ENCODE data around the gene DHRS11.

DHRS11 gene

DNA sequence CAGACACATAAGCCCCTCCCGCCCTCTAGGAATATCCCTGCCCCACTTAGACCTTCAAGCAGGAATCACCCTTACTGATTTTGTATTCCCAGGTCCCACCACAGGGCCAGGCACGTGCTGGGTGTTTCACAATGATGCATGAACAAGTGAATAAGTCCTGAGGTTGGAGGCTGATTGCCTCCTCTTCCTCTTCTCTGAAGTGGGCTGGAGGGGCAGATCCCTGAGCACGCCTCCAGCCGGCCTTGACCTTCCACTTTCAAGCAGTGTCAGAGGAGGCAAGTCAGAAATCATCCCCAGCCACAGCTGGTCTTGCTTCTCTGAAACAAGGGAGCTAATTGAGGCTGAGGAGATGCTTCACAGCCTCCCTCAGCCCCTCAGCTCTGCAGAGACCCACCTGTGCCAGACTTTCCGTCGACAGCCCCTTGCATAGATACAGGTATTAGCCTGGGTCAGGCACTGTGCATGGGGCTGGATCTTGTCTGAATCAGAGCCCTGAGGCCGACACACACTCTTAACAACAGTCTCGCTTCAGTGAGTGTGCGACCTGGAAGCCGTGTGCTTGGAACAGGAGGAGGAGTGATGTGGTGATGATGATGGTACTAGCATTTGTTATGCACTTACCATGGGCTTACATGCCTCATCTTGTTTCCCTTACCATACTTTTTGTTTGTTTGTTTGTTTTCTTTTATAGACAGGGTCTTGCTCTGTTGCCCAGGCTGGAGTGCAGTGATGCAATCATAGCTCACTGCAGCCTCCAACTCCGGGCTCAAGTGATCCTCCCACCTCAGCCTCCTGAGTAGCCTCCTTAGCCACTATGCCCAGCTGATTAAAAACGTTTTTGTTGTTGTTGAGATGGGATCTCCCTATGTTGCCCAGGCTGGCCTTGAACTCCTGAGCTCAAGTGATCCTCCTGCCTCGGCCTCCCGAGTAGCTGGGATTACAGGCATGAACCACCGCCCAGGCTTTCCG, 24.7 kb downstream of the DHRS11 start:
- DNase-seq = no peak

DNA sequence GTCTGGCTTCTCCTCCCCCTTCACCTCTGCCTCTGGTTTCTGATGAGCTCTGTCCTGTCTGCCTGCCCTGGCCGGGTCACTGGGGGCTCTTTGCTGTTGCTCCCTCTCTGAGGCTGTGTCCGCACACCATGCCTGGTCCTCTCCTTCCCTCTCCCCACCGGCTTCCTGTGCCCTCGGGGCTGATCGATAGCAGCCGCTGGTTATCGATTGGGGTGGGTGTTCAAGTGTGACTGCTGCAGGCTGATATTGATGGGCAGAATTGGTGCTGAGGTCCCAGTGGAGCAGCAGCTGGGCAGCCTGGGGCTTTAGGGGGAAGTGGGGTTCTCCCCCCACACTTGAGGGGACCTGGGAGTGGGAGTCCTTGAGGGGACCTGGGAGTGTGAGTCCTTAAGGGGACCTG, 26.1 kb downstream of the DHRS11 start:
- no peak for DNase-seq

DNA sequence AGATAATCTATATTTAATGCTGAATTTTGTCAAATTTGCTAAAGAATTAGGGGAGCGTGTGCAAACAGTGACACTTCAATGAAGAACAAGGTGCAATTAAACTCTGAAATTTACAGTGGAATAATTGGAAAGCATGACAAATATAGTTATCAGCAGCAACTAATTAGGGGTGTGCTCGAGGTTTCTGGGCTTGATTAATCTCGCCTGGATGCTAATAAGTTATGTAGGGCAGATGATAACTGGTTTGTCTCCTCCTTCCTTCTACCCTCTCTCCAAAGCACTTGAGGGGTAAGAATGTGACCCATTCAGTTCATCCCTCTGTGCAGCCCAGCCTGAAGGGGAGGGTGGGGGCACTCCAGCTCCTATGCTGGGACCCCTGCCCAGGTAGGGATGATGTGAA, 31.6 kb downstream of the DHRS11 start:
- no peak for DNase-seq

DNA sequence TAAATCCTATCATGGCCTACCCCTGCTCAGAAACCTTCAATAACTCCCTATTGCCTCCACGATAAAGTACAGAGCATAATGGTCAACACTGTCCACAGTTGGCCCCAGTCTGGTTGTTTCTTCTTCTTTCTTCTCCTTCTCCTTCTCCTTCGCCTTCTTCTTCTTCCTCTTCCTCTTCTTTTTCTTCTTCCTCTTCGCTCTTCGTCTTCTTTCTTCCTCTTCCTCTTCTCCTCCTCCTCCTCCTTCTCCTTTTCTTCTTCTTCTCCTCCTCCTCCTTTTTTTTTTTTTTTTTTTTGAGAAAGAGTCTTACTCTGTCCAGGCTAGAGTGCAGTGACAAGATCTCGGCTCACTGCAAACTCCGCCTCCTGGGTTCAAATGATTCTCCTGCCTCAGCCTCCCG, 33.5 kb downstream of the DHRS11 start:
- no peak for DNase-seq

DNA sequence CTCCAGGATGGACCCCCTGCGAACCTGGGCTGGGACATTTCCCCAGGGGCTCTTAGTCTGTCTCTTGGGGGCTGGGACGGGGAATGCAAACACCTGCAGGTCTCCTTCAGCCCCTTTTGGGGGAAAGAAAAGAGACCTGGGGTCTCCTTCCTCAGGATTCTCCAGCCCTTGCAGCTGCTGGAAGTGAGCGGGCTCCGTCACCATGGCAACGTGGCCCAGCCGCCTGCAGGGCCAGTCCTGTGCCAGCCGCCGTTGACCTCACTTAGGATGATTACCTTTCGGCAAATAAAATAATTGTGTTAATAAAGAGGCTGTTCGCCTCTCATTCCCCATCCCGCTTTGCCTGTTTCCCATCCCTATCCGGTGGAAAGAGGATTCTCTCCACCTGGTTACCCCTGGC, 35.4 kb downstream of the DHRS11 start:
- DNase-seq = no peak

DNA sequence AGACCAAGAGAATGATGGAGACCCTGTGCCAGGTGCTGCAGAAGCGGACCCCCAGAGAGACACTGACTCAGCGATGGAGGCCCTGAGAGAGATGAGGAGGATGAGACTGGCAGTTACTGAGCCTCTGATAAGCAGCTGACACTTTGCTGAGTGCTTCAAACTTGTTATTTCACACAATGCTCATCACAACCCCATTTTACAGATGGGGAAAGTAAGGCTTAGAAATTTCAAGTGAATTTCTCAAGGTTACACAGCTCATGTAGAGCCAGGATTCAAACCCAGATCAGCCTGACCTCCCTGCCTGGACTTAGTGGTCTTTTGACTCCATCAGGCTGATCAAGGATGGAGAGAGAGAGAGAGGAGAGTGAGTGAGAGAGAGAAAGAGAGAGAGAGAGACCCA, 36.9 kb downstream of the DHRS11 start:
- no peak for DNase-seq

DNA sequence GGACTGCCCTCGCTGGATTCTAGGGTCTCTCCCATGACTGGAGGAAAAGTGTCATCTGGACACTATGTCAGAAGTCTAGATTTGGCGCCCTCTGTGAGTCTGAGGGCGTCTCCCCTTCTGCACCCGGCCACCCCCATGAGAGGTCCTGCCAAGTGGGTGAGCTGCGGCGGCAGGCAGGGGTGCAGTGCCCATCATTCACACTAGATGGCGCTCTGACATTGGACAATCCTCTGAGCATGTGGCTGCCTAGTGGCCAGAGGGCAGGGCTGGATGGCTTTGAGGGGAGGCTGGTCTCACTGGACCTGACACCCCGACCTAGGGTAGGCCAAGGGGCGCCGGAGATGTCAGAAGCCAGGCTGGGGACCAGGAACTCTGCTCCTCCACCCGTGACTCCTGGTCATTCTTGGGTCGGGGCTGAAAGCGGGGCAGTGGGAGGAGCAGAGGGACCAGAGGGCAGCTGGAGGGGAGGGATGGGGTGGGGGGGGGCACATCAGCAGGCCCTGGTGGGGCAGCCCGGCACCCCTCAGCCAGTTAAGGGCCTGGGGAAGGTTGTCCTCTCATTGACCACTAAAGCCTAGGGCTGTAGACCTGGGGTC, 37.7 kb downstream of the DHRS11 start:
- DNase-seq = peak; percentile 80

DNA sequence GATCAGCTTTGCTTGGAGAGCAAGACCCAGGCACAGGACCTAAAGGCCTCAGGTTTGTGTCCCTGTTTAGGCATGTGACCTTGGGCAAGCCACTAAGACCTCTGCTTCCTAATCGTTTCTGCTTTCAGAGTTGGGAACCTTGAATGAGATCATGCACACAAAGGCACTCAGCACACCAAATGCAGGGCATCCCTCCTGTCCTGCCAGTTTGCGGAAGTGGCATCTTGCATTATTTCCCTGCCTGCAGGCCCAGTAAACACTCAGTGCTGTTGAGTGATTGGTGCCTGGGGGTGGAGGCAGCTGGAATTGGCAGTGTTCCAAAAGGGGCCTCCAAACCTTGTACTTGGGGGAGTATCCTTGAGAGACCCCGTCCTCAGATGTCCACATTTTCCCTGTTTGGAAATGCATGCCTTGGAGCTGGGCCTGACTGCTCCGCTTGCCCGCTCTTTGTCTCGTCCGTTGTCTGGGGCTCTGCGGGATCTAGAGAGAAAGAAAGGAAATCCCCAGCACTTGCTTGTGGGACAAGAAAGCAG, 38.4 kb downstream of the DHRS11 start:
- DNase-seq = no peak

DNA sequence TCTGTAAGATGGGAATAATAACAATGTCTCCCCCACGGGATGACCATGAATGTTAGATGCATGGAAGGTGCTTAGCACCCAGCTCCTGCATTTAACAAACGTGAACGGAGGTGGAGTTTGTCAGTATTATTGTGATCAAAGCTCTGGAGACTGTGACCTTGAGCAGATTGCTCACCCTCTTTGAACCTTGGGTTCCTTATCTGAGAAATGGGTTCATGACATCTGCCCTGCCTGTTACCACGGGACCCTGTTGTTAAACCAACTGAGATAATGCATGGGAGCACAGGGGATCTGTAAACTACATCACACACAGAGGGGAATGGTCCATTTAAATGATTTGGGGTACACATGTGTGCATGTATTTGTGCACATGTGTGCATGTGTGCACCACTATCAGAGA, 39.3 kb downstream of the DHRS11 start:
- no peak for DNase-seq

DNA sequence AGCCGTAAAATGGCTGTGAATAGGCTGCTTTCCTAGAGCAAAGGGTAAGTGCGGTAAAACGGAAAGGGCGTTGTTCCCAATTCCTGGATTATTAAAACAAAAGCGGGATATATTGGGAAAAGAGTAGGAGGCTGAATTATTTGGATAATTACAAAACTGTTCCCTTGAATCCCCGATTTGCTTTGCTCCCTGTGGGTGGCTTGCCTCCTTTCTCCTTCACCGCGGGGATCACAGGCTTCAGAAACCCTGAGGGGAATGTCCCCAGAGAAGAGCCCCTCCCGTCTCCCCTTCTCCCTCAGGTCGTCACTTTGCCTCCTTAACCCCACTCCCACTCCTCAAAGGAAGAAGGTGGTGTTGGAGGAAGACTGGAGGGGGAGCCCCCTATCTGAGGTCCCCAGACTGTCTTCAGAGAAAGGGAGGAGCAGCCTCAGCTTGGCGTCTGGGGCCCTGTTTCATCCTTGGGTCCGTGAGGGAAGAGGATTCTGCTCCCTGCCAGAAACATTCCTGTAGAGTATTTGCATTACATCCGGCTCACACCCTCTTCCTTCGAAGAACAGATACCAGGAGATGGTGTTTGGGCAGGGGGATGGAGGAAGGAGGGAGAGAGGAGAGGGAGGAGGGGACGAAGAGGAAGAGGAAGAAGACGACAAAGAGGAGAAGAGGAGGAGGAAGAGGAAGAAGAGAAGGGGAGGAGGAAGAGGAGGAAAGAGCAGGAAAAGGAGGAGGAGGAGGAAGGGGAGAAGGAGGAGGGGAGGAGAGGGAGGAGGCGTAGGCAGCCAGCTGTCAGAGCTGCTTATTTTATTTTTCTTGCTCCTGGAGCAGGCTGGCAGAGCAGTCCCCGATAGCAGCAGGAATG, 41.5 kb downstream of the DHRS11 start:
- DNase-seq = no peak

DNA sequence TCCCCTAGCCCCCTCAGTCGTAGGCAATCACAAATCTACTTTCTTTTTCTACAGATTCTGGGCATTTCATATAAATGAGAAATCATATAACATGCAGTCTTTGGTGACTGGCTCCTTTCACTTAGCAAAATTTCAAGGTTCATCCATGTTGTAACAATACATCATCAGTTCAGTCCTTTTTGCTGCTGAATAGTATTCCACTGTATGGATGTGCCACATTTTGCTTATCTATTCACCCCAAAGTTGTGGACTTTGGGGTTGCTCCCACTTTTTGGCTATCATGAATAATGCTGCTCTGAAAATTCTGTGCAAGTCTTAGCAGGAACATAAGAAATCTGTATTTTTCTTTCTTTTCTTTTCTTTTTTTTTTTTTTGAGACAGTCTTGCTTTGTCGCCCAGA, 48.7 kb downstream of the DHRS11 start:
- no peak for DNase-seq

DNA sequence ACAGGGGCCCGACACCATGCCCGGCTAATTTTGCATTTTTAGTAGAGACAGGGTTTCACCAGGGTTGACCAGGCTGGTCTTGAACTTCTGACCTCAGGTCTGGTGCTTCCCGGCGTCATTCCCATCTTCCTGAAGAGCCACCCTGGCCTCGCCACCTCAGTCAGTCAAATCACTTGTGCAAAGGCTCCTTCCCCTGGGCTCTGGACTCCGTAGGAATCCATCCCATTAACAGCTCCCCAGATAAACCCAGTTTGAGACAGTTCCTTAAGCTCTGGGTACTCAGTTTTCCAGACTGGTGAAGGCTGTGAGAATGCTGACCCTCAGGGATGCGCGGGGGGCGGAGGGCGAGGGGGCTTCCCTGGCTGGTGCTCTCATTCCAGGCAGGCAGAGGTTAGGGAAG, 49.2 kb downstream of the DHRS11 start:
- no peak for DNase-seq

DNA sequence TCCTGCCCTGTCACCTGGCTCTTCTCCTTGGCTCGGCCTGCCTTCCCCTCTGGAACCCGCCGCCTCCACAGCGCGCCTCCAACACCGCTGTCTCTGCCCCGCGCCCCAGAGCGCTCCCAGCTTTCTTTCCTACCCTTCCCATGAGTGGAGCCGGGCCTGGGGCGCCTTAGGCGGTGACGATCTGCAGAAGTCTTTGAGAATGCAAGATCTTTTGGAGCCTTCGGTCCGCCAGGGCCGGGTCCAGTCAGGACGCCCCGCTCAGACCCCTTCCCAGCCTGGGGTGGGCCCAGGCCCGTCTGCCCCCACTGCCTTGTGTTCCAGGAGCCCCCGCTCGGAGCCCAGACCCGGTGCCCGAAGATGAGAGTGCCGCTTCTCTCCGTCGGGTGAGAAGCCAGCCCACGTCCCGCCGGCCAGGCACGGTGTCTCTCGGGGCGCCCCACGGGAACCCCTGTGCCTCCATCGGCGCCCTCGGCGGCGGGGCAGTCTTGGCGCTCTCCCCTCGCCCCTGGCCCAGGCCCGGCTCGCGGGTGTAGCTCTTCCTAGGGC, 49.7 kb downstream of the DHRS11 start:
- DNase-seq = no peak

DNA sequence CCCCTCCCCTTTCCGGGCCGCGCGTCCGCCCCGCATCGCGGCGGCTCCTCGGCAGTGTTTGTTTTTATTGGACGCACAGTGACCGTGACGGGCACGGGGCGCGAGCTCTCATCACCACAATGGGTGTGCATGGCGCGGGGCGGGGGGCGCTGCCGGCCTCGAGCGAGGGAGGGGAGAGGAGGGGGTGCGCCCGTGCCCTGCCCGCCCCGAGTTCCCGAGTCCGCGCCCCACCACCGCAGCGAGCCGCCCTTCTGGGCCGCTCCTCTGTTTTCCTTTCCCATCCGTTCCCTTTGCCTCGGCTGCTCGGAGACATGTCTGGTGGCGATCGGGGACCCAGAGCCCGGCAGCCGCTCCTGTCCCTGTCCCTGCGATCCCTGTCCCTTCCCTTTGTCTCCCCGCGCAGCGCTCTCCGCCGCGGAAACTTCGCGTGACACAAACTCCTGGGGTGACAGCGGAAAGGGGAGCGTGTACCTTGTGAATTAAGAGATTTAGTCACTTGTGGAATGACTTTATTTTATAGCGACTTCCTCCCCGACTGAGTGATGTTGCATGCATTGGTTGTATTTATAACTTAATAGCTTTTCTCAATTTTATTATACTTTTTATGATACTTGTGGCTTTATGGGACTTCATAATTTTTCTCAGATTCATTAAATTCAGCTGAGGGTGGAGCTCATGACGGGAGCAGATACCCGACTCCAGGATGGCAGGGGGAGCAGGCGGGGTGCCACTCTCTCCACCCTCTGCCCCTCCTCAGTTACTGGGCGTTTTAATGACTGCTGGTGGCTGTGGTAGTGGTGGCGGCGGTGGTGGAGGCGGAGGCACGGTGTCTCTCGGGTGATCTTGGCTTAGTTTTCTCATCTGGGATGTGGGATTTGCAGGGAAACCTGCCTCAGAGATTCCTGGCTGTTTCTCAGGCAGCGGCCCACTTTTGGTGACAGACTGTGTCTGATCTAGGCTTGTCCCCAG, 50.5 kb downstream of the DHRS11 start:
- DNase-seq = peak; percentile 16

DNA sequence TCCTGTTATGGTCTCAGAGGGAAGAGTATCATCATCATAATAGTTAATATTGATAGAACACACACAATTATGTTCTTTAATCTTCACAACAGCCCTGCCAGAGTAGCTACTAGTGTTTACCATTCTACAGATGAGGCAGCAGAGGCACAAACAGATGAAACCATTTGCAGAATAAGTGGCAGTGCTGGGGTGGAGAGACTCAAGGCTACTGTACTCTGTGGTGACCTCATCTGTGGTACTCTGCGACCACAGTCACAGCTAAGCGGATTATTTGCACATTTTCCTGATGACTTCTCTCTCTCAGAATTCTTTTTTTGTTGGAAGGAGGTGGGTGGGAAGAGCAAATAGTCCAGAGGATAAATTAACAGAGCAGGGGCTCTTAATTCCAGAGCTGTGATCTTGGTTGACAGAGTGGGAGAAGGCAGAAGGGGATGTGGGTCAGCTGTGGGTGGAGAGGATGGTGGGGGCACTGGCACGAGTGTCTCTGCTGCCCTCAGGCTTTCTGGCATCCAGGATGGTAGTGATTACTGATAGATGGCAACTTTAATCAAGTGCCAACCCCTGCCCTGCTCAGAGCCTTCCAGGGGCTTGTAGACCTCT, 51.5 kb downstream of the DHRS11 start:
- no peak for DNase-seq

DNA sequence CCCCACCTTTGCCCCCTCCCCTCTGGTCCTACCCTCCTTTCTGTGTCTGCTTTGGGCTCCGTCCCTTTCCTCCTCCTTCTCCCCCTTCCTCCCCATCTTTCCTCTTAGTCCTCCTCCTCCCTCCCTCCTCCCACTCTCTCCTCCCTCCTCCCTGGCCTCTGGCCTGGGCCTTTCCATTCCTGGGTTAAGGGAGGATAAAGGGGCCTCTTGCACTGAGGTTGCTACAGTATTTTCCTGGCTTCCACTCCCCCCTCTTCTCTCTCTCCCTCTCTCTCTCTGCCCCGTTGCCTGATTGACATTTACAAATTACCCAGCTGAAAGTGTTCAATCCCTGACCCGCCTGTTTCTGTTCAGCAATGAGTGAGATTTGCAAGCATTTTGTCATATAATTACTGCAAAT, 53.7 kb downstream of the DHRS11 start:
- no peak for DNase-seq

DNA sequence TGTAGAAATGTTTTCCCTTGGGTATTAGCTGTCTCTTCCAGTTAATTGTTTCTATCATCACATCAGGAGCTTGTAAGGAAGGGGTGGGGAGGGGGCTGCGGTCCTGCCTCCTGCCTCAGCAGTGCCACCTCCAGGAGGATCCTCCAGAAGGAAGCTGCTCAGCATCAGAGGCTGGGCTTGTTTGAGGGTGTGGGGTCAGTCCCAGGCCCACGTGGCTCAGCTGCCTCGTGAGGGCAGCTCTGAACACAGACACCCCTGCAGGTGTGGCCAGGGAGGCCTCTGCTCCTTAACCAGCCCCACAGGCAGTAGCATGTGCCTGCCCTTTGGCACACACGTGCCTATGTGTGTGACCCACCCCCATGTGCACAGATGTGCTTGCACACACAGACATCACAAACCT, 56.0 kb downstream of the DHRS11 start:
- no peak for DNase-seq

DNA sequence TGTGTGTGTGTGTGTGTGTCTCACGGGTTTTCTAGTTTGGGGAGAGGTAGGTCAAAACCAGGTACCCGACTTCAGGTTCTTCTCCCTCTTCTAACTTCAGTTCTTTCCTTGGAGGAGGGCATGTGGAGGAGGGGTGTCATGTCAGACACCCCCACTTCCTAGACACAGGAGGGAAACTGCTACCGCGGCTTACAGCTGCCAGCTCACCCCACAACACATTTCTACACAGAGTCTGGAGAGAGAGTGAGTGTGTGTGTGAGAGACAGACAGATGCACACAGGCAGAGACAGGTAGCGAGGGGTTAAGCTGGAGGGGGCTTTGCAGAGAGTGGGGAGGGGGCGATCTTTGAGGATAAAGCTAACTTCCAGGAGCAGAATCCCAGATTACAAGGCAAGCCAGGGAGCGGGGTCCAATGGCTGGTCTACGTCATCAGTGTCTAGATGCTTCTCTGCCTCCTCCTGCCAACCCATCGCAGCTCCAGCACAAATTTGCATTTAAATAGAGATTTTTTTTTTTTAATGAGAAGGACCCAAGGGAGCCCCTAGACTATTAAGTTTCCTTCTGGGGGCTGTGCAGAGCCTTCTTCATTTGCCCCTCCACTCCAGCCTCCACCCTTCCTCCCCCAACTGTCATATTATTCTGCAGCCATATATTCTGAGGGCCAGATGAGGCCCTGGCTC, 58.6 kb downstream of the DHRS11 start:
- no peak for DNase-seq

Measured in activated CD4-positive, alpha-beta T cell treated with anti-CD3 and anti-CD28 coated beads, Interleukin-2, amount 50 U/mL, for 16 hours (primary cell).